Stomach (tissue), 9 donors: Measurements from ENCODE around the gene CCDC78. TPM values are rescaled to one million over a fixed set of nuclear protein-coding genes. Genes with fewer than 3 reads are reported as not detected.

Experiments used
- DNase-seq, 2 donors: peaks; one replicate each; pipeline versions ENCODE4 v3.0.0 to v3.0.0-alpha.2; 2013 to 2019
- H3K27ac ChIP-seq, 5 donors: fragments of 200-600 bp in 4 of 5; sonication (generic) in 4 of 5; one replicate each; pipeline ENCODE4 v1.5.1; 2013 to 2019; ENCODE audit warnings: mild to moderate bottlenecking in 1 of 5, moderate library complexity in 1 of 5
- H3K27me3 ChIP-seq, 3 donors: fragments of 200-600 bp; sonication (generic); one replicate each; pipeline ENCODE4 v1.5.1; 2017 to 2019; ENCODE audit warnings: mixed run types in 1 of 3
- H3K36me3 ChIP-seq, 4 donors: fragments of 200-600 bp; sonication (generic); 1 replicate in 3 of 4; 2 replicates in 1 of 4; pipeline ENCODE4 v1.5.1; 2016 to 2019
- H3K4me1 ChIP-seq, 4 donors: fragments of 200-600 bp; sonication (generic); one replicate each; pipeline ENCODE4 v1.5.1; 2016 to 2019
- H3K4me3 ChIP-seq, 4 donors: fragments of 200-600 bp; sonication (generic) in 3 of 4; one replicate each; pipeline ENCODE4 v1.5.1; 2016 to 2019; ENCODE audit warnings: mild to moderate bottlenecking in 1 of 4
- H3K9me3 ChIP-seq, 4 donors: fragments of 200-600 bp; sonication (generic); one replicate each; pipeline ENCODE4 v1.5.1; 2016 to 2019
- CTCF ChIP-seq, 7 experiments: fragments of 450-650 bp in 4 of 7; fragments of 200-600 bp in 3 of 7; sonication (generic) in 3 of 7; IDR thresholded peaks; one replicate each; pipeline ENCODE4 v1.5.1; 2016 to 2019; ENCODE audit warnings: antibody characterized with exemption in 7 of 7, control low read depth in 2 of 7, mild to moderate bottlenecking in 1 of 7
- EP300 ChIP-seq: sonication (generic); formaldehyde crosslinking; IDR thresholded peaks from one replicate; pipeline ENCODE4 v1.6.1; 2017; ENCODE audit warnings: antibody characterized with exemption
- POLR2A ChIP-seq, 4 donors: fragments of 450-650 bp; IDR thresholded peaks; one replicate each; pipeline ENCODE4 v1.6.1; 2016; ENCODE audit warnings: antibody characterized with exemption in 4 of 4, control low read depth in 2 of 4, mild to moderate bottlenecking in 1 of 4, moderate library complexity in 1 of 4
- POLR2AphosphoS5 ChIP-seq, 3 donors: sonication (generic); formaldehyde crosslinking; IDR thresholded peaks; one replicate each; pipeline ENCODE4 v1.6.1; 2016; ENCODE audit warnings: antibody characterized with exemption in 3 of 3
- WGBS, 5 donors: extraction: QIAGEN DNeasy Blood & Tissue Kit in 3 of 5; methylation state at CpG; one replicate each; pipeline versions ENCODE4 v1.1.5 to v1.1.7; 2013 to 2018; 5-methylcytosine and 5-hydroxymethylcytosine counted together
- intact Hi-C: fragments of 100-400 bp; cut with DNase I; formaldehyde crosslinking; loops from one replicate; pipeline ENCODE4 v1.15.1; 2023; ENCODE audit warnings: low total_unique reads
- polyA plus RNA-seq, 3 donors: library from polyadenylated mRNA; stranded (reverse); fragments of 200-250 nt; gene quantifications; one replicate each; pipeline ENCODE4 v1.2.3, GENCODE V29; 2013
- total RNA-seq, 5 donors: library from RNA; depleted of rRNA; stranded (reverse); fragments of >200 nt; gene quantifications; one replicate each; pipeline versions ENCODE4 v1.1.0 to v1.2.3, GENCODE V29; 2014 to 2016
- donor health status: healthy with polysubstance abuse.
- donor health status: Bipolar disorder and iron deficiency.
- donor health status: healthy.

The CCDC78 gene
- total and polyA plus RNA-seq, 8 donors: 1.3 to 14.3 (median 1.5) TPM; not detected in 4

- 81 to 91% (median 89%) methylated on average over 7 to 18 of the region's 18 CpGs for WGBS, 5 donors
- Histone ChIP-seq H3K9me3 (no peaks in the 10 kb centered on the region), H3K4me3 (no peak overlapping the region), H3K27me3 (peaks cover 0 to 83% (median 4%) of the 10 kb centered on the region in 3 donors), H3K27ac (no peak overlapping the region), H3K4me1 (no peaks in the 10 kb centered on the region), H3K36me3 (no peaks in the 10 kb centered on the region)
- TF ChIP-seq CTCF (IDR thresholded peaks at IDR 0.05): no peak
- no peak for TF ChIP-seq EP300
- no peak for TF ChIP-seq POLR2A (IDR thresholded peaks at IDR 0.05)
- no peak for TF ChIP-seq POLR2AphosphoS5 (IDR thresholded peaks at IDR 0.05)
- intact Hi-C loops: no loop called here
- no peak for DNase-seq
Measured at GRCh38 chr16:772959-773358, 46.7 kb upstream of the CCDC78 start.

- 73 to 80% (median 78%) methylated on average over 2 to 13 of the region's 13 CpGs for WGBS, 5 donors
- intact Hi-C loops: no loop called here
Measured at GRCh38 chr16:770411-770810, 44.2 kb upstream of the CCDC78 start.

GRCh38 chr16:769934-770333, 43.7 kb upstream of the CCDC78 start:
- TF ChIP-seq POLR2A (IDR thresholded peaks at IDR 0.05) (no peak), POLR2AphosphoS5 (IDR thresholded peaks at IDR 0.05) (no peak), CTCF (IDR thresholded peaks at IDR 0.05) (no peak), EP300 (no peak)
- Histone ChIP-seq H3K36me3 (no peaks in the 10 kb centered on the region), H3K27me3 (peaks cover 0 to 69% (median 4%) of the 10 kb centered on the region in 3 donors), H3K4me1 (no peaks in the 10 kb centered on the region), H3K9me3 (no peaks in the 10 kb centered on the region), H3K27ac (no peak overlapping the region), H3K4me3 (no peak overlapping the region)
- no peak for DNase-seq
- WGBS, 5 donors: 78 to 85% (median 79%) methylated on average over 8 to 19 of the region's 19 CpGs
- intact Hi-C loops: no loop called here

More at GRCh38 chr16:770411-770810, 44.2 kb upstream of the CCDC78 start:
- peaks cover 0 to 70% (median 4%) of the 10 kb centered on the region in 3 donors for H3K27me3 ChIP-seq
- H3K36me3 ChIP-seq: no peaks in the 10 kb centered on the region
- H3K9me3 ChIP-seq: no peaks in the 10 kb centered on the region
- H3K4me1 ChIP-seq: no peaks in the 10 kb centered on the region
- no peak overlapping the region for H3K4me3 ChIP-seq
- no peak overlapping the region for H3K27ac ChIP-seq
- no peak for TF ChIP-seq POLR2AphosphoS5 (IDR thresholded peaks at IDR 0.05)
- no peak for TF ChIP-seq EP300
- no peak for TF ChIP-seq POLR2A (IDR thresholded peaks at IDR 0.05)
- TF ChIP-seq CTCF (IDR thresholded peaks at IDR 0.05): no peak
- DNase-seq: no peak

DNA sequence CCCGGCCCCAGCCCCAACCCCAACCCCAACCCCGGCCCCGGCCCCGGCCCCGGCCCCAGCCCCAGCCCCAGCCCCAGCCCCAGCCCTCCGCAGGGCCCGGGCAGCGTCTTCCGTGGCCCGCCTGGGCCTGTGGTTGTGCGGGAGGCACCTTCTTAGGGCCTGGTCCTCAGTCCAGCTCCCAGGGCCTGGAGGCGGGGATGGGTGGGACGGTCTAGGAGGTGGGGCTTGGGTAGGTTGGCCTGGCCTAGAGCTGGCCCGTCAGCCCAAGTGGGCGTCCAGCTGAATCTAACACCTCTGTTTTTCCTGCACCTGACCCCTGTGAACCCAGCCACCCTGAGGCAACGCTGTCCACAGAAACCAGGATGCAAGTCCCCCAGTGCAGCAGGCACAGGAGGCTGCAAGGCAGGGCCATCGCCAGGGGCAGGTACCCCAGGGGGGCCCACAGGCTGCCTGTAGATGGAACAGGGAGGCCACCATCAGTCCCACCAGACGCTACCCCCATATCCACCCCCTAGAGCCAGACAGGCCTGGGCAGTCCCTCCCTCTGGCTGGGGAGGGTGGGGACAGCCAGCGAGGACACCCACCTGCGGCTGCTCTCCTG, 43.0 kb upstream of the CCDC78 start:
- Histone ChIP-seq H3K36me3 (no peaks in the 10 kb centered on the region), H3K4me3 (no peak overlapping the region), H3K27me3 (peaks cover 0 to 69% (median 0%) of the 10 kb centered on the region in 3 donors), H3K27ac (no peak overlapping the region), H3K4me1 (no peaks in the 10 kb centered on the region), H3K9me3 (no peaks in the 10 kb centered on the region)
- DNase-seq: no peak
- intact Hi-C loops: no loop called here
- TF ChIP-seq POLR2A (IDR thresholded peaks at IDR 0.05) (no peak), POLR2AphosphoS5 (IDR thresholded peaks at IDR 0.05) (no peak), CTCF (IDR thresholded peaks at IDR 0.05) (no peak), EP300 (no peak)
- 28 to 93% (median 68%) methylated on average over 7 to 20 of the region's 20 CpGs for WGBS, 5 donors
